ENCODE data around the gene DHX34.
A peak's percentile ranks its signal among the peaks of the same experiment; 100 is the strongest.

The DHX34 gene

DNA sequence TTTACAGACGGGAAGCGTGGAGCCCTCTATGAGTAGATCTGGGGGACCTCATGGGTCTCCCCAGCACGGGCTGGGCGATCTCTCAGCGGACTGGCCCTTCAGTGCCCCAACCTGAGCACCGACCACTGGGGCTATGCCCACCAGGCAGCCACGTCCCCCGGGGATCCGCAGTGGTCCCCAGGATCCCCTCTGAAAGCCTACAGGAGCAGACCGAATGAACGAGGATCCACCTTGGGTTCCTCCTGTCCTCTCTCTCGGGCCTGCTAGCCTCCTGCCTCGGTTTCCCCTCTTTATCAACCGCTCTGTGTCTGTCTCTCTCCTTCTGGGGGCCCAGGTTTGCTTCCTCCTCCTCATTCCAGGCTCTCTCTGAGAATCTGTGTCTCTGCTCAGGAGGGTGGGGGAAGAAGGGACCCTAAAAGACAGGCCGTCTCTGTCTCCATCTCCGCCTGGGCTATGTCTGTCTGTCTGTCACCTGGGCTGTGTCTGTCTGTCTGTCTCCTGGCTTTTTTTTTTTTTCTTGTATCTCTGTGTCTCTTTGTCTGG is 72.2 kb downstream of the DHX34 start:
- no peak for DNase-seq

GRCh38 chr19:47421844-47422395 is 72.8 kb downstream of the DHX34 start:
- DNase-seq: no peak

DNA sequence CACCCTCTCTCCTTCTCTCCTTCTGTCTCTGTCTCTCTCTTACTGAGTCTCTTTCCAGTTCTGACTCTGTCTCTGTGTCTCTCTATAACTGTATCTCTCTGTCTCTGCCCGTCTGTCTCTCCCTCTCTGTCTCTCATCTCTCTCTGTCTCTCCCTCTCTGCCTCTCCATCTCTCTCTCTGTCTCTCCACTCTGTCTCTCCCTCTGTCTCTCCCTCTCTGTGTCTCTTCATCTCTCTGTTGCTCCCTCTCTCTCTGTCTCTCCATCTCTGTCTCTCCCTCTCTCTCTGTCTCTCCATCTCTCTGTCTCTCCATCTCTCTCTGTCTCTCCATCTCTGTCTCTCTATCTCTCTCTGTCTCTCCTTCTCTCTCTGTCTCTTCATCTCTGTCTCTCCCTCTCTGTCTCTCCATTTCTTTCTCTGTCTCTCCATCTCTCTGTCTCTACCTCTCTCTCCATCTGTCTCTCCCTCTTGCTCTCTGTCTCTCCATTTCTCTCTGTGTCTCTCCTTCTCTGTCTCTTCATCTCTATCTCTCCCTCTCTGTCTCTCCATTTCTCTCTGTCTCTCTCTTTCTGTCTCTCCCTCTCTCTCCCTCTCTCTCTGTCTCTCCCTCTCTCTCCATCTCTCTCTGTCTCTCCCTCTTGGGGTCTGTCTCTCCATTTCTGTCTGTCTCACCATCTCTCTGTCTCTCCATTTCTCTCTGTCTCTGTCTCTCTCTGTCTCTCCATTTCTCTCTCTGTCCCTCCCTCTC is 73.5 kb downstream of the DHX34 start:
- no peak for DNase-seq

DNA sequence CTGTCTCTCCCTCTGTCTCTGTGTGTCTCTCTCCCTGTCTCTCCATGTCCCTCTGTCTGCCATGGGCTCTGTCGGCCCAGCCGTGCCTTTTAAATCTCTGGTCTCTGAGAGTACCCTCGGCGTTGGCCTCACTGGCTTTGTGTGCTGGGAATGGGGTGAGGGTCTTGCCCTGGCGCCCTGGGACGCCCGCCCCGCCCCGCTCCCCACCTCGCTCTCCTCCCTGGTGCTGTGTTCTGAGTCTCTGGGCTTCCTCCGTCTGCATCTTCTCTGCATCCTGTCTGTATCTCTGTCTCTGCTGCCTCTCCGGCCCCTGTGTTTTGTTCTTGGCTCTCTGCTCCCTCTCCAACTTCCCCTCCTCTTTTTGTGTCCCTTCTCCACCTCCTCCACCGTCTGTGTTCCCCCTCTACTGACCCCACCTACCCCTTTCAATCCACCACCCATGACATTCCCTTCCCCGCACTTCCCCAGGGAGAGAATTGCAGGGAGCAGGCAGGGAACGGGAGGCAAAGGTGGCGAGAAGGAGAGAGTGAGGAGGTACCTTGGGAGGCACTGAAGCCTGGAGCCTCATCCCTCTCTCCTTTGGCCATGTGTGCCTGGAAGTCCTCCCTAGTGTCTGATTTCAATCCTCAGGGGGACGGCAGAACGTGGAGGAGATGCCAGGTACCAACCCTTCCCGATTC is 74.2 kb downstream of the DHX34 start:
- no peak for DNase-seq

DNA sequence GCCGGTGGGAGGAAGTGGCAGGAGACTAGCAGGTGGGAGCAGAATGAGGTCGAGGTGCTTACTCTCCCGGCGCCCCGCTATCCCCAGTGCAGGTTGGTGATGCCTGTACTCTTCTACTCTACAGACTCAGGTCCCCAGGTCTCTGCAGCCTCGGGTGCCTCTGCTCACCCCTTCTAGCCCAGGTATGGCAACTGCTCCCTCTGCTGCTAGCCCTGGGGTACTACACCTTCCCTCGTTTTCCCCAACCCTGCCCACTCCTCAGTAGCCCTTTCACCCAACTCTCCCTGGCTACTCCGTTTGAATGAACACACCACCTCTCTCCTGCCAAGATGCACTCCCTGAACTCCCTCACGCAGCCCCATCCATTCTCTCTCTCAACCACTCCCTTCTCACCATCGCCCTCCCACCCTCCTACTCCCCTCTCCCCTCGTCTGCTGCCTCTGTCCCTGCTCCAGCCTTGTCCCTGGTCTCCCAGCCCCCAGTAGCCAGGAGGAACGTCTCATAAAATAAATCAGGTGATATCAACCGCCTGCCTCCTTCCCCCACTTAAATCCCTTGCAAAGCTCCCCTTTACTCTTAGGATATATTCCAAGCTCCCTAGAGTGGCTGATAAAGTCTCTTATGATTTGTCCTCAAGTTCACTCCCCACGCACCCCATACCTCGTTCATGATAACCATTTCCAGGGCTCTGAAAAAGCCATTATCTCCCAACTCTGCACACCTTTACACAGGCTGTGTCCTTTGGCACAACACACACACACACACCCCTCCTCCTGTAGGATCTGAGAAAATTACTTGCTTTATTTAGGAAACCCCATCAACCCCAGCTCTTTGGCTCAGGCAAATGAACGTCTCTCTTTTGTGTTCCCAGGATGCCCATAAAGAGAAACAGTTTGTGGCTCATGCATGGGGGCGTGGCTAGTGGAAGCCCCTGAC is 78.4 kb downstream of the DHX34 start:
- peak; percentile 22 to 35 for DNase-seq

- peak; percentile 78 to 81 for DNase-seq
These were observed 79.2 kb downstream of the DHX34 start for GRCh38 chr19:47428177-47428894.

DNA sequence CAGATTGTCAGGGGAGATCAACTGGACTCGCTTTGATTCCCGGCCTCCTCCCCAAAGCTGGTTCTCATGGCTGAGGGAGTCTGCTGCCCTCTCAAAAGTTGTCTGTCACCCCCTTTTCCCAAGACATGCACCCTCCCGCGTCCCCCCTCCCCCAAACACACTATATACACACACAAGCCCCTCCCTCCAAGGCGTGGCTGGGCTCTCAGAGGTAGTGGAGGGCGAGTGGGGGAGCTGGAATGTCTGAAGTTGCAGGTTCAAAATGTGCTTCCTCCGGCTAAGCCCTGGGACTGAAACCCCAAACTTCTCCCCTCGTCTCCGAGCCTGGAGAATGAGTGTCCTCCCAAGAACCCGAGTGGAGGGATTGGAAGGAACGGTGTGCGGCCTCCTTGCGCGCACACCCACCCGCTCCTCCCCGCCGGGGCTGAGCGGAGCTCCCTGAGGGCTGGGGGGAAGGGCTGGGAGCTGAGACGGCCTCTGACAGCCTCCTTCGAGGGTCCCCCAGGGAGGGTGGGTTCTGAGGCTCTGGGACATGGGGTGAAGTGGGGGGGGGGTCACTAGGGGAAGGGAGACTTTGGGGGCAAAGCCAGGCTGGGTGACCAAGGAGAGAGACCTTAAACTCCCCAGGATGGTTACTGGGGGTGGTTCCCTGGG is 80.2 kb downstream of the DHX34 start:
- no peak for DNase-seq

GRCh38 chr19:47430041-47430802 is 81.1 kb downstream of the DHX34 start:
- no peak for DNase-seq

DNA sequence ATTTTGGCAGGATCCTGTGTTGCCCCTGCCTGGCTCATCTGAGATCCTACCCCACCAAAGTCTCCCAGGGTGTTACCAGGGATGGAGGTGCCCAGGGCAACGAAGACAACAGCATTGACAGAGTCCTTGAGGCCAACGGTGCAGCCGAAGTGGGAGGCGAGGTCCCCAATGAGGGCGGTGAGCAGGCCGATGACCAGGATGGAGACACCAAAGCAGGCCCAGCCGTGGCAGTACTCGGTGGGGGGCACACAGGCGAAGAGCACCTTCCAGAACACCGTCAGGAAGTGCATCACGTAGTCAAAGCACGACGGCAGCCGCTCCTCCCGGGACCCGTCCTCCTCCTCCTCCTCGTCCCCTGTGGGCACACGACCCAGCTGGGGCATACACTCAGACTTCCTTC is 83.0 kb downstream of the DHX34 start:
- no peak for DNase-seq
